Hematopoietic multipotent progenitor cell treated with erythropoietin and hydrocortisone succinate and interleukin-3 and kit ligand, for 6 days (in vitro differentiated cells): Measurements from ENCODE around the gene VDAC2.
"Not testable (repeated sequence)": the region's sequence is repeated elsewhere in the genome, so short reads cannot be mapped to it uniquely, and the experiment has no call there.

Experiments
- DNase-seq: peaks from one replicate; pipeline ENCODE4 v3.0.0-alpha.2; 2015

VDAC2 gene, protein sequence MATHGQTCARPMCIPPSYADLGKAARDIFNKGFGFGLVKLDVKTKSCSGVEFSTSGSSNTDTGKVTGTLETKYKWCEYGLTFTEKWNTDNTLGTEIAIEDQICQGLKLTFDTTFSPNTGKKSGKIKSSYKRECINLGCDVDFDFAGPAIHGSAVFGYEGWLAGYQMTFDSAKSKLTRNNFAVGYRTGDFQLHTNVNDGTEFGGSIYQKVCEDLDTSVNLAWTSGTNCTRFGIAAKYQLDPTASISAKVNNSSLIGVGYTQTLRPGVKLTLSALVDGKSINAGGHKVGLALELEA

DNA sequence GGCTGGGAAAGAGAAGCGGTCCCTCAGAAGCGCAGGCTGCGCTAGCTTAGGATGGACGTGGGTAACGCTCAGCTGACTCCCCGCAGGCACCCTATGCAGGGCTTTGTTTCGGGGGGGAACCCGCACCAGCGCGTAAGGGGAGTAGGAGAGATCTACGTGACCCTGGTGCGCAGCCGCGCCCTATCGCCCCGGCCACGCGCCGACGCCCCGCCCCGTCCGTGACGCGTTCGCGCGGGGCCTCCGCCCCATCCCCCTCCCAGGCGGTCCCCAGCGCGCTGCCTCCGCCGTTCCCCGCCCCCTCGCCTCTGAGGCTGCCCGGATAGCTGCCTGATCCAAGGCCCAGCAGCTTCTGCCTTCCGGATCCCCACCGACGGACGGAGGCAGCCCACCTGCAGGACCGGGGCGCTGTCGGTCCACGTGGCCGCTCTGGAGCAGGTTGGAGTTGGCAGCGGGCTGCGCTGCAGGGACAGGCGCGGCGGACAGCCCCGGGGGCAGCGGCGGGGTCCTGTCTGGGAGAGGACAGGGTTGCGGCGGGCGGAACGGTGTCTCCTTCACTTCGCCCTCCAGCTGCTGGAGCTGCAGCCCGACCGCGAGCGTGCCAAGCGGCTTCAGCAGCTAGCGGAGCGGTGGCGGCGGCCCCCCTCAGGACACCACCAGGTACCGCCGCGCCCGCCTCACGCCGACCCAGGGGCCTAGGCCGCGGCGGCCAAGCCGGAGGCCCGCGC, at the start of gene VDAC2:
Gene VDAC2, plus strand, starts transcription at position 515 of the 725 bp plus-strand sequence. CDS start 363 bp downstream, outside the sequence.
- peak; percentile 94 for DNase-seq

DNA sequence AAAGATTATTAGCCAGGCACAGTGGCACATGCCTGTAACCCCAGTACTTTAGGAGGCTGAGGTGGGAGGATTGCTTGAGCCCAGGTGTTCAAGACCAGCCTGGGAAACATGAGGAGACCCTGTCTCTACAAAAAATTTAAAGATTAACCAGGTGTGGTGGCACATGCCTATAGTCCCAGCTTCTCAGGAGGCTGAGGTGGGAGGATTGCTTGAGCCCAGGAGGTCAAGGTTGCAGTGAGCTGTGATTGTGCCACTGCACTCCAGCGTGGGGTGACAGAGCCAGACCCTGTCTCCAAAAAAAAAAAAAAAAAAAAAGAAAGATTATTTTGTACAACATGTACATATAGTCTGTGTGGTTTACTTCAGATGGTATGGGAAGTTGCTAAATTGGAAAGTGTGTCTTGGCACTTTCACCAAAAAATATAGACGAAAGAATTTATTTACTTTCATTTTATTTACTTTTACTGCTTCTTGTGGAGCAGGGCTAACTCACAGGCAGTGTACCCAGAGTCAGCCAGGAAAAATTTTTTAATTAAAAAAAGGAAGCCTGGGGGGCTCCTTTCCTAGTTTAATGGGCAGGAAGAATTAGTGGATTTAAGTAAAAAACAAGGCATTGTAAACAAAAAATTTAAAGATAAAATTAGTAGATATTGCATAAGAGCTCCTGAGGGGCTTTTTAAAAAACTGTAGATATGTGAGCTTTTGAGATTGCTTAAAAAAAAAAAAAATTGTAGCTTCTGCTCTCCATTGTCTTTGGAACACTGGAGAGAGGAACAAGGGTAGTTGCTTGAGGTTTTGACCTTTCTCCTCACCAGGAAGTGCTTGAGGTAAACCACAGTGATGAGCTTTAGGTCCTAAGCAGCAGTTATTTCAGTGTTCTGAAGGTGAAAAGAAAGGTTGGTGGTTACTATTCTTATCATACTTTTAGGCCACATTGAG, 44.6 kb upstream of the VDAC2 start:
- DNase-seq: peak; percentile 71

DNA sequence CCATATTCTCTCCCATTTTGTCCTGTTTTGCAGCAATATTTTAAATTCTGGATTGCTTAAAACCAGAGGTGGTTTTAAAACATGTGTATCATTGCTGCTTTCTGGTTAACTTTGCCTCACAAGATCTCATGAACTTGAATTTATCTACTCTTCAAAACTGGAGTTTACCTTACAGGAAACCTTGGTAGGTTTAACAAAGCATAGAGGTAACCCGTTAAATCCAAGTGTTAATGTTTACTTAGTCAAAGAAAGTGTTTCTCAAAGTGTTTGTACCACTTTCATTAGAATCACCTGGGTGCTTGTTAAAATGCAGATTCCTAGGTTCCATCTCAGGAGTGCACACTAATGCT, 44.0 kb upstream of the VDAC2 start:
- DNase-seq: no peak

DNA sequence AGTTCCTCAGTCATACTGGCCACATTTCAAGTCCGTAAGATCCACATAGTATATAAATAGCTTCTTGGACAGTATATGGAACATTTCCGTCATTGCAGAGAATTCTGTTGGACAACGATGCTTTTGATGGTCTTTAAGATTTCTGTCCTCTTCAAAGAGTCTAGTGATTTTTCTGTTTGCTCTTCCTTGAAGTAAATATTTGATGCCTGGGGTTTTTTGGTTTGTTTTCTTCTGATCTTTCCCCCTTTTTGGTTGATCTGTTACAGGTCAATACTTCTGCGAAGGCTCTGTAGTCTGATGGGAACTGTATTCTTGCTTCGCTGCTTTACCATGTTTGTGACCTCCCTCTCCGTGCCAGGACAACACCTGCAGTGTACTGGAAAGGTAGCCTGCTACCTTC, 42.3 kb upstream of the VDAC2 start:
- DNase-seq: no peak

DNA sequence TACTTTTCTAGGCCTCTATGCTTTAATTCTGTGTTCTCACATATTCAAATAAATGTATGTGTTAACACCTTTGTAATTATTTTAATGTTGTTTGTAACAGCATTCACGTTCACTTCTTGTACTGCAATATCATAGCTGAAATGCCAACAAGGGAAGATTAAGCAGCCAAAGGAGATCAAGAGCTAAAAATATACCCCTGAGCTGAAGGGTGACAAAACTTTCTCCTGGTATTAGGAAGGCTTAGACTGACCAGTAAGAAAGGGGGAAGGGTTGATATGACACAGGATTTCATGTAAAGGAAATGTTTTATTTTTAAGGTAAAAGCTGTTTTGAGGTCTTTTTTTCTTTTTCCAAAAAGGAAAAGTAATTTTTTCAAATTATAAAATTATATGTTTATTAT, 40.4 kb upstream of the VDAC2 start:
- no peak for DNase-seq

DNA sequence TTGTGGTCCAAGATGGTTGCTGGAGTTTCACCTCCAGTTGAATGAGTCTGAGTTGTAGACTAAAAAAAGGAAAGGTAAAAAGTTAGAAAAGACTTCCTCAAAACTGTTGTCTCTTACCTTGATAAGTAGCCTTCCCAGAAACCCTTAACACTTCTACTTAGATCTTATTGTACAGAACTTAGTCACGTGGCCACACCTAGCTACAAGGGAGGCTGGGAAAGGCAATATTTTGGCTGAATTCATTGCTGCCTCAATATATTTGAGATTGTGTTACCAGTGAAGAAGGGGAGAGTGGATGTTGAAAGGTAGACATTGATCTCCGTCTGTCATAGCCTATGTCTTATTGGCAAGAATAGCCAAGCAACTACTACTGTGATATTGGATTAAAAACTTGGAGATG, 35.5 kb upstream of the VDAC2 start:
- no peak for DNase-seq

DNA sequence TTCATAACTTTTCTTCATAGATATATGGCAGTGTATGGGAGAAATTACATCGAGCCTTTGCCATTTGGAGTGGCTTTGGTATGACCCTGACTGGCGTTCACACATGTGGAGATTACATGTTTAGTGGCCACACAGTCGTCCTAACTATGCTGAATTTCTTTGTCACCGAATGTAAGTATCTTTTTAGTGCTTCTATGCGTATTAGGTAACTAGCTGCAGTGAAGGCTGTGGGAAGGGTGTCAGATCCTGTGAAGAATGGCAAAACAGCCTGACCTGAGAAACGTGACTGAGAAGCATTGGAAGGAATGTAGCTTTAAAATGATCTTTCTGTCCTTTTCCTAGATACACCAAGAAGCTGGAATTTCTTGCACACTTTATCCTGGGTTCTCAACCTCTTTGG, 34.5 kb upstream of the VDAC2 start:
- no peak for DNase-seq

DNA sequence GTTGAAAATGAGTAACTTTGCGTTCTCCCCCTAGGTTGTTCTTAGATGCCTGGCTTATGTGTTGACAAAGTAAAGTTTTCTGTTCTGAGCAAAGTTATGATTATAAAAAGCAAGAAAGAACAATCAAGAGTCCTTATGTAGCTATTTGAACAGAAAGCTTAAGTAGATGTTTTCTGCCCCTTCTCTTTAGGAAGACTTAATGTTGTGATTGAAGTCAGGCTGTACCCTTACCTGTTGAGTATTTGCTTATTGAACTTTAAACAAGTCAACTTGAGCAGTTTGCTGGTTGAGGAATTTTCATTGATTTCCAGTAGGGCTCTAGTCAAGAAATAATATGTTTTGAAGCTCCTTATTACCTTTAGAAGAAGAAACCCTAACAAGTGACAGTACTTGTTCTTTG, 33.9 kb upstream of the VDAC2 start:
- no peak for DNase-seq

DNA sequence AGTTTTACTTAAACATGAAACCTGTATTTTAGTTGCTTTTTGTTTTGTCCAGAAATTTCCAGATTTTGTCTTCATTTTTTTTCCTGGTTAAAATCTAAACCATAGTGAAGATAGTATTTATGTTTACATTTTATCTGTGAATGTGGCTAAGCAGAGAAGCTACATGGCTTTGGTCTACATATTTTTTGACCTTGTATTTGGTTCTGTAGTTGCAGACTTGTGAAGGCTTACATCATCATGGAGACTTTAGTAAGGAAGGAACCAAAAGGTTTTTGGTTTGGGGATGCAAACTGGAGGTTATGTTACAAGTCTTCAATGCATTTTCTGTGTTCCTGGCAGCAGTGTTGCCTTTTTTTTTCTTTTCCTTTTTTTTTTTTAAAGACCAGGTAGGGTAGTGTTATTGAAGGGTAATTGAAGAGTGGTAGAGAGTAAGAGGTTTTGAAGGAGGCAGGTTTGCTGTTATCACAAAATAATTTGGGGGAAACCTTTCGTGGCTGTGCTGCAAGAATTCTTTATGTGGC, 30.9 kb upstream of the VDAC2 start:
- DNase-seq: no peak

DNA sequence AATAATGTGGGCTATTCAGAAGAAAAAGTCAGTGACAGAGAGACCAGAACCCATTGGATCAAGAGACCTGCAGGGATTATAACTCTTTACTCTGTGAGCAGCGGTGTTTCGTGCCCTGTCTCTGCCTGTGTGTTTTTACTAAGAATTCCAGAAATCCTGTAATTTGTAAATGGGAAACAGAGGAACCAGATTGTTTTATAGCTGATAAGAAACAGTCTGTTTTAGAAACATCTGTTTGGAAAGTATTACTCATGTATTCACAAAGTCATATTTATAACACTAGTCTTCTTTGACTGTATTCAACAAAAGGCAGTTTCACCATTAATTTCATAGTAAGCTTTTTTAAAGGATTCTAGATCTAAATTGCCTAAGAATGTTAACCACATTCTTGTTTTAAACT, 30.0 kb upstream of the VDAC2 start:
- no peak for DNase-seq

DNA sequence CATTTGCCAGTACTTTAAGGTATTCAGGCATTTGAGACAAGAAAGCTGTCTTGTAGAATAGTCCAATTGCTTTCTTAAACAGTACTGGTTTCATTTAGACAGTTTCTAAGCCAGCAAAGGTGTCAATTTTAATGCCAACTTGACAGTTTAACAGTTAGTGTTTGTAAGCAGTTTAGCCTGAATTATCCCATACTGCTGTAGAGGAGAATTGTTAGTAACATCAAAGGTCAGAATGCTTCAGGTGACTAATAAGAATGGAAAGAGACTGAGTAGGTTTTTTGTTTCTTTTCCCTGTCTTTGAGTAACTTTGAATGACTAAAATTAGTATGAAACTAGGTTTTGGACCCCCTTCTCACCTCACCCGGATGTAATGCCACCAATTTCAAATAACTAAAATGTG, 29.5 kb upstream of the VDAC2 start:
- DNase-seq: no peak

DNA sequence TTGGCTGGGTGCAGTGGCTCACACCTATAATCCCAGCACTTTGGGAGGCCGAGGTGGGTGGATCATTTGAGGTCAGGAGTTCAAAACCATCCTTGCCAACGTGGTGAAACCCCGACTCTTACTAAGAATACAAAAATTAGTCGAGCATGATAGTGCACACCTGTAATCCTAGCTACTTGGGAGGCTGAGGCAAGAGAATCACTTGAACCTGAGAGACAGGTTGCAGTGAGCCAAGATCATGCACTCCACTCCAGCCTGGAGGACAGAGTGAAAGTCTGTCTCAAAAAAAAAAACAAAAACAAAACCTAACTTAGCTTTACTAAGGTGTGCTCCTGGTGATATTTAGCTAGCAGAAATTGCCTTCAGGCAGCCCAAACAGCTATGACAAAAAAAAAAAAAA, 24.3 kb upstream of the VDAC2 start:
- no peak for DNase-seq

DNA sequence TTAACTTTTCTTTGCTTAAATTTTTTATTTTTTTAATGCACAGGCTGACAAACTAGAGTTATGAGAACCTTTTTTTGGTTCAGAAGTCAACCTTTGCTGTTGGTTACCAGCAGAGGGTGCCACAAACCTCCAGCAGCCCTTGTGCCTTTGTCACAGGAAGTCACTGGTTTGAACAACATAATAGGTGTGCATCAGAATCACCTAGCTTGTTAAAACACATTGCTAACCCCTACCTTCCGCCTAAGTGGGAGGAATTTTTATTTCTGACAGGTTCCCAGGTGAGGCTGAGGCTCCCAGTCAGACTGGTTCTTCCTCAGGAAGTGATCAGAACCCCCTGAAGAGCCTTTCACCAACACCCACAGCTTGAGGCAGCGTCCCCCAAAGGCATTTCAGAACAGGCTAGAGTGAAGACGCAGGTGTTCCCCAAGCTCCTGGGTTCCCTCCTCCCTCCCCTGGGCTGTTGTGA, 22.6 kb upstream of the VDAC2 start:
- DNase-seq: peak; percentile 85

DNA sequence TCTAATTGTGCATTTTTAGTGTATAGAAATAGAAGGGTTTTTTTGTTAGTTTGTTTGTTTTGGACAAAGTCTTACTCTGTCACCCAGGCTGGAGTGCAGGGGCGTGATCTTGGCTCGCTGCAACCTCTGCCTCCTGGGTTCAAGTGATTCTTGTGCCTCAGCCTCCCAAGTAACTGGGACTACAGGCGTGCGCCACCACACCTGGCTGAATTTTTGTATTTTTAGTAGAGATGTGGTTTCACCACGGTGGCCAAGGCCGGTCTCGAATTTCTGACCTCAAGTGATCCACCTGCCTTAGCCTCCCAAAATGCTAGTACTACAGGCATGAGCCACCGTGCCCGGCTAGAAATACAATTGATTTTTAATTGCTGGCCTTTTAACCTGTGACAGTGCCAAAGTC, 22.1 kb upstream of the VDAC2 start:
- not testable (repeated sequence) for DNase-seq

DNA sequence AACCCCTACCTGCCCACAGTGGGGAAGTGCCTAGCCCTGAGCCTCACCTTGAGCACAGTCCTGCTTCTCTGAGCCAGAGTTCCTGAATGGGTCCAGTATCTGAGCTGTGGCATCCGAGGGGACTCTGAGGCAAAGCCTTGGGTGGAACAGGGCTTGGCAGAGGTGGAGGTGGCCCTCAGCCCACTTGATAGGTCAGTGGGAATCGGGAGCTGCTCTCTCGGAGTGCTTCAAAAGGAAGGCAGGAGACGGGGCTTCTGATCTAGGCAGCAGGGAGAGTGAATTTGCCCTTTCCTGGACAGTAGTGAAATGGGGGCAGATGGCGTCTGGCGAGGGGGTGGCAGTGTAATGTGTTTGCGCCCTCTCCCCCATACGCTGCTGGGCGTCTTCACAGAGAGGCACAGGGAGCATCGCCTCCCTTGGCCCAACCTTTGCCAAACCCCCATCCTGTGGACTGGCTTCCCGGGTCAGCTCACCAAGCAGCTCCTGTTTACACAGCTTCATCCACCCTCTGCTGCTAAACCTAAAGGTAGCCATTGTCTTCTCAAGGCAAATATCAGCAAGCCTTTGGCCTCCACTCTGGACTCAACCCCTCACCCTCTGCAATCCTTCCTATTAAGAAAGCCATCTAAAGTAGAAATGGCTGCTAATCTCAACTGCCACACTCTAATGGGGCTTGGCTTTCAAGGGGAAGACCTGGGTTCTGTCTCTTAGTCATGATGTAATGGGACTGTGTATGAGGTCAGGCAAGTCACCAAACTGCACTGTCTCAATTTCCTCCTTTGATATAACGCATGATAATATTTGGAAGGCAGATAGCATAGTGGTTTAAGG, 21.1 kb upstream of the VDAC2 start:
- peak; percentile 40 for DNase-seq

DNA sequence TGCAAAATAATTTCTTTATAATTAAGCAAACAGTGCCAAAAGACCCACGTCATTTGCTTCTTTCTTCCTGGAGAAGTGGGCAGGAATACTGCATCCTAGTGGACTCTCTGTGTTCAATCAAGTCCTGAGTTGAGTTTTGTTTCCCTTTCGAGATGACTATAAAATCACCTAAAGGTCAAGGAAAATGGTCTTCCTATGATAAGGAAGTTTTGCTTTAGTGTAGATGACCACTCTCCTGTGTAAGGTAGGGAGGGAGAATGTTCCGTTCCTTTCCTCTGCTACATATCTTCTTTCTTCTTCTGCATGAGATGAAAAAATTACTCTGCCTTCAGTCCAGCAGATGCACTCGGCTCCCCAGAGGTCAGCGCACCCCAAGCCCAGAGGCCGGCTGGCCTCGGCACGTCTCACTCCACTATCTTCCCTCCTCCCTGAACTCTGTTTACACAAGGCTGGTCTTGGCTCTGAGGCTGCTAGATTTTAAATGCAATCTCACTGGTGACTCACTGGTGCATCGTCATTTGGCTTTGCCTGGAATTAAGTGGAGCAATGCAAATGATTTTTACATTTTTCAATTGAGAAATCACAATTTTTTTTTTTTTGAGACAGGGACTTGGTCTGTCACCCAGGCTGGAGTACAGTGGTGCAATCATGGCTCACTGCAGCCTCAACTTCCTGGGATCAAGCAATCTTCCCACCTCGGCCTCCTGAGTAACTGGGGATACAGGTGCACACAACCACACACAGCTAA, 18.6 kb upstream of the VDAC2 start:
- no peak for DNase-seq

DNA sequence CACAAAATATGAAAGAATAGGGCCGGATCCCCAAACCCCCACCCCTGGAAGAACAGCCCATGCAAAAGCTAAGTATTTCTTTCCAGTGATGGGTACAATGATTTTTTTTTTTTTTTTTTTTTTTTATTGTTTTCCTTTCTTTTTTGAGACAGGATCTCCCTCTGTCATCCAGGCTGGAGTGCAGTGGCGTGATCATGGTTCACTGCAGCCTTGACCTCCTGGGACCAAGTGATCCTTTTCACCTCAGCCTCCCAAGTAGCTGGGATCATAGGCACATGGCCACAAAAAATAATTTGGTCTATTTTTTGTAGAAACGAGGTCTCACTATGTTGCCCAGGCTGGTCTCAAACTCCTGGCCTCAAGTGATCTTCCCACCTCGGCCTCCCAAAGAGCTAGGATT, 16.0 kb upstream of the VDAC2 start:
- not testable (repeated sequence) for DNase-seq

DNA sequence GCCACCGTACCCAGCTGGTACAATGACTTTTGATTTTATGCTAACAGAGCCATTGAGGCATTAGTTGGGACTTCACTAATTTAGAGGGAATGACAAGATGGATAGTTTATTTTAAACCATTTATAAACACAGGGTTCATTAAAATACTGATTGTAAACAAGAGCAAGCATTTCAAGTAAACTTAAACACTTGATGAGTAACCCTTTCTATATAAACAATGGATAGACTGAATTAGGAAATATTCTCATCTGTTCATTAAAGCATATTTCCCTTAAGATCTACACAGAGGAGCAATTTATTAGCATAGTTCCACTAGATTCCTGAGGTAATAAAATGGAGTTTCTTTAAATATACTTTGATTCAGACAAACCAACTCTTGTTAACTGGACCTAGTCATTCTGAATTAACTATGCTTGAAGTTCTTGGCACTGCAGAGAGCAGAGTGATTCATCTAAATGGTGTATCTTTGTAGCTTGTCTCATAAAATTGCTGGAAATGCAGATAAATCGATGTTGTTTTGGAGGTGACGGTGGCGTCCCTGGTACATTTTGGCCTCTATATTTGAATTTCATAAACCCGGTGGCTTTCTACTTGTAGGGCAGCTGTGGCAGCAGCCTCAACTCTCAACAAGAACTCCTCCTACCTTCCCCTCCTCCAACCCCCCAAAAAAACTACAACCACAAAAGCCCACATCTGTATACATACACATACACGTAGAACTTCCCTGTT, 15.4 kb upstream of the VDAC2 start:
- no peak for DNase-seq

DNA sequence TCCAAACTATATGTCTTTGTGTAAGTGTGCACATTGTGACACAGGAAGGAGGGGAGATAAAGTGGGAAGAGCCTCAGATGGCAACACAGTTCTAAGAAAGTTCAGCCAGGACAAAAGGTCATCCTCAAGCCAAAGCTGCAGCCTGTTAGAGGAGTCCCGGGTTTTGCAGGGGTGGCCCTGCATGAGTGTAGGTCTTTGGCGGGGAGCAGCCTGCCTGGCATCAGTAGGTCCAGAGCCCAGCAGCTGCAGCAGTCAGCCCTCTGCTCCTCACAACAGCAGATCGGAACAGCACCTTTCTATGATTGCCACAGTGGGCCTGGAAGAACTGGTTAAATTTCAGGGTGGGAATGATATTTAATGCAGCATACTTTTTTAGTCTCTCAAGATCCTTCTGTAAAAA, 13.5 kb upstream of the VDAC2 start:
- no peak for DNase-seq

DNA sequence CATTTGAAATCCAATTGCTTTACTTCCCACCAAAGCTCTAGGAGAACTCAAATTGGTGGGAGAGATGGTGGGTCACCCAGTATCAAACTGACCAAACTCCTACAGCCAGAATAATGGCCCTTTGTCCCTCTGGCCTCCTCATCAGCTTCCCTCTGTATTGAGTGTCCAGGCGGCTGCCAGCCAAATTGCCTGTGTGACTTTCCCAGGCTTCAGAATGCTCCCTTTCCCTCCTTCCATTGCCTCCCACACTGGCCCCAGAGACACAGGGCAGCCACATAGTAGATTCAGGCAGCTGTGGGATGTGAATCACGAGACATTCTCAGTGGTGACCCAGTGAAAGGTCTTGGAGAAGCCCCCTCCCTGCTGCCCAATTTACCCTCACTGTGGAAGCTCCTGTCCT, 12.7 kb upstream of the VDAC2 start:
- no peak for DNase-seq

DNA sequence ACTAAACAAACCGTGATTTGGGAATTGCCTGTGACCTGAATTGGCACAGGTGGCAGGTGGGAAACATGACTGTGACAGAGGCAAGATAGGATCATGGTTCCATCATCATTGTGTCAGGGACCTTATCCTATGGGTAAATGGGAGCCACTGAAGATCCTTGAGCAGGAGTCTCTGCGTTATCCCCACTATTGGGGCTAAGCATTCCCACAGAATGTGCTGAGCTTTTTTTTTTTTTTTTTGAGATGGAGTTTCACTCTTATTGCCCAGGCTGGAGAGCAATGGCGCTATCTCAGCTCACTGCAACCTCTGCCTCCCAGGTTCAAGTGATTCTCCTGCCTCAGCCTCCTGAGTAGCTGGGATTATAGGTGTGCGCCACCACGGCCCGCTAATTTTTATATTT, 10.6 kb upstream of the VDAC2 start:
- DNase-seq: not testable (repeated sequence)
